Right lobe of liver (tissue), 6 donors: ENCODE data around the gene ACO2. TPM values are rescaled to one million over a fixed set of nuclear protein-coding genes. Genes with fewer than 3 reads are reported as not detected.

ENCODE experiments used
- ATAC-seq, 4 donors: fragments of 200-7000 bp; cut with Tn5 transposase; one replicate each; pipeline ENCODE4 v1.9.1; 2020; ENCODE audit warnings: mild to moderate bottlenecking in 4 of 4, moderate library complexity in 4 of 4
- DNase-seq, 3 donors: peaks; one replicate each; pipeline ENCODE4 v3.0.0-alpha.2; 2020
- H3K27ac ChIP-seq, 3 donors: fragments of 200-600 bp; one replicate each; pipeline ENCODE4 v1.8.0; 2022
- H3K27me3 ChIP-seq, 2 donors: fragments of 200-600 bp; one replicate each; pipeline ENCODE4 v1.8.0; 2022
- H3K36me3 ChIP-seq, 4 donors: fragments of 200-600 bp; sonication (generic) in 1 of 4; one replicate each; pipeline versions ENCODE4 v1.5.1 to v1.8.0; 2017 to 2022; ENCODE audit warnings: control low read depth in 1 of 4
- H3K4me1 ChIP-seq, 4 donors: fragments of 200-600 bp; sonication (generic) in 1 of 4; one replicate each; pipeline versions ENCODE4 v1.5.1 to v1.8.0; 2017 to 2022; ENCODE audit warnings: control low read depth in 1 of 4
- H3K4me3 ChIP-seq, 3 donors: fragments of 200-600 bp; one replicate each; pipeline ENCODE4 v1.8.0; 2022
- H3K9me3 ChIP-seq, 4 donors: fragments of 200-600 bp; sonication (generic) in 1 of 4; one replicate each; pipeline versions ENCODE4 v1.5.1 to v1.8.0; 2017 to 2022; ENCODE audit warnings: control low read depth in 1 of 4
- CTCF ChIP-seq, 4 donors: fragments of 200-600 bp in 3 of 4; fragments of 450-650 bp in 1 of 4; IDR thresholded peaks; one replicate each; pipeline versions ENCODE4 v1.5.1 to v1.8.0; 2016 to 2022; ENCODE audit warnings: antibody characterized with exemption in 4 of 4, mild to moderate bottlenecking in 2 of 4
- POLR2A ChIP-seq: fragments of 450-650 bp; IDR thresholded peaks from one replicate; pipeline ENCODE4 v1.6.1; 2017; ENCODE audit warnings: antibody characterized with exemption, mild to moderate bottlenecking
- WGBS: methylation state at CpG from one replicate; pipeline ENCODE4 v1.1.6; 2018; ENCODE audit warnings: low coverage, low lambda C conversion rate; ENCODE audit not compliant: insufficient coverage; ENCODE audit errors: missing lambda C conversion rate; 5-methylcytosine and 5-hydroxymethylcytosine counted together
- intact Hi-C, 2 donors: fragments of 100-400 bp; cut with DNase I; formaldehyde crosslinking; loops; one replicate each; pipeline versions ENCODE4 v1.11.2 to v1.14.1; 2022
- total RNA-seq, 6 experiments: library from RNA; depleted of rRNA in 2 of 6; stranded (reverse); fragments of >200 nt in 2 of 6; fragmentation: NEBNext Ultra II Directional in 3 of 6; extraction: Animal tissue kit (Norgen Biotek cat#: 25700) in 3 of 6; gene quantifications; one replicate each; pipeline versions ENCODE4 v1.1.0 to v1.2.4, GENCODE V29; 2016 to 2023
- donor health status: DM: no; HTN: yes; CAD: no.
- donor health status: DM: no; HTN: no; CAD: no.
- donor health status: DM: no; HTN: no; CAD: no.
- donor health status: DM: no; HTN: yes; CAD: no.
- donor health status: DM: no; HTN: yes; CAD: no.

ACO2 gene
- total RNA-seq, 6 experiments from 2014 or later, result 62.6 to 135 (median 66.8) TPM

- Histone ChIP-seq H3K27me3 (no peaks in the 10 kb centered on the region), H3K4me1 (peaks cover 0 to 15% (median 0%) of the 10 kb centered on the region in 4 donors), H3K4me3 (no peak overlapping the region), H3K36me3 (peaks cover 0 to 41% (median 8%) of the 10 kb centered on the region in 4 donors), H3K9me3 (no peaks in the 10 kb centered on the region), H3K27ac (no peak overlapping the region)
- peak in 2 of 3 donors; percentile 72 to 76 for DNase-seq
- intact Hi-C loops, result no loop called here
- peak; percentile 65 to 80 (median 73) for TF ChIP-seq CTCF (IDR thresholded peaks at IDR 0.05)
- TF ChIP-seq POLR2A, result no peak
- WGBS, result 65% methylated on average over 5 of the region's 19 CpGs
- peak; percentile 47 to 64 (median 62) for ATAC-seq
Observed at GRCh38 chr22:41532908-41533825, 64.2 kb downstream of the ACO2 start.

GRCh38 chr22:41534219-41534618 lies 65.3 kb downstream of the ACO2 start:
- Histone ChIP-seq H3K9me3 (no peaks in the 10 kb centered on the region), H3K27ac (no peak overlapping the region), H3K27me3 (no peaks in the 10 kb centered on the region), H3K36me3 (peaks cover 0 to 34% (median 6%) of the 10 kb centered on the region in 4 donors), H3K4me1 (peaks cover 0 to 15% (median 0%) of the 10 kb centered on the region in 4 donors), H3K4me3 (no peak overlapping the region)
- 97% methylated on average over 7 of the region's 8 CpGs for WGBS
- DNase-seq (no peak), ATAC-seq (no peak)
- TF ChIP-seq POLR2A (no peak), CTCF (IDR thresholded peaks at IDR 0.05) (no peak)
- intact Hi-C loops, result no loop called here

- no peak overlapping the region for H3K4me3 ChIP-seq
- H3K4me1 ChIP-seq, result peaks cover 0 to 15% (median 0%) of the 10 kb centered on the region in 4 donors
- TF ChIP-seq CTCF (IDR thresholded peaks at IDR 0.05) (peak in 1 of 4 donors; percentile 6), POLR2A (no peak)
- no peak overlapping the region for H3K27ac ChIP-seq
- no peaks in the 10 kb centered on the region for H3K9me3 ChIP-seq
- DNase-seq (no peak), ATAC-seq (no peak)
- no peaks in the 10 kb centered on the region for H3K27me3 ChIP-seq
- intact Hi-C loops, result no loop called here
- whole genome bisulfite sequencing, result 74% methylated on average over 5 of the region's 5 CpGs
- peaks cover 0 to 30% (median 2%) of the 10 kb centered on the region in 4 donors for H3K36me3 ChIP-seq
Observed at GRCh38 chr22:41535244-41535643, 66.3 kb downstream of the ACO2 start.

GRCh38 chr22:41537203-41537602 lies 68.3 kb downstream of the ACO2 start:
- ATAC-seq (peak; percentile 13 to 62 (median 46)), DNase-seq (no peak)
- WGBS, result 38% methylated on average over 1 of the region's 3 CpGs
- H3K4me3 ChIP-seq, result no peak overlapping the region
- H3K4me1 ChIP-seq, result peaks cover 0 to 15% (median under 1%) of the 10 kb centered on the region in 4 donors
- intact Hi-C loops, result no loop called here
- no peak overlapping the region for H3K27ac ChIP-seq
- no peaks in the 10 kb centered on the region for H3K27me3 ChIP-seq
- TF ChIP-seq POLR2A, result no peak
- TF ChIP-seq CTCF (IDR thresholded peaks at IDR 0.05), result no peak
- H3K9me3 ChIP-seq, result no peaks in the 10 kb centered on the region
- peaks cover 0 to 12% (median 0%) of the 10 kb centered on the region in 4 donors for H3K36me3 ChIP-seq
